ENCODE measurements around the gene GFRA4. TPM values are rescaled to one million over a fixed set of nuclear protein-coding genes. Genes with fewer than 3 reads are reported as not detected.

Gene GFRA4
- total and polyA plus RNA-seq, 12 donors, result not detected

GRCh38 chr20:3672547-3673171, 9.5 kb upstream of the GFRA4 start:
- no peak for DNase-seq
- Histone ChIP-seq H3K36me3 (replicated peaks in 1 of 2) (no peaks in the 10 kb centered on the region), H3K4me1 (replicated peaks in 1 of 2) (no peaks in the 10 kb centered on the region), H3K27me3 (peaks cover 32% of the 10 kb centered on the region), H3K9me3 (replicated peaks in 1 of 3) (no peaks in the 10 kb centered on the region), H3K27ac (no peak overlapping the region), H3K4me3 (no peak overlapping the region)
- intact Hi-C loops (cut with DNase I), result loop anchor here in 1 of 2 donors (10.0 kb wide), 1 partner anchor 182 kb away; no protein-coding TSS in a partner anchor
- TF ChIP-seq POLR2A (IDR thresholded peaks at IDR 0.05) (no peak), CTCF (IDR thresholded peaks at IDR 0.05) (no peak)
- WGBS, 4 donors, result 11 to 40% (median 16%) methylated on average over 21 to 58 of the region's 58 CpGs

- DNase-seq, result no peak
- TF ChIP-seq CTCF (IDR thresholded peaks at IDR 0.05) (no peak), POLR2A (IDR thresholded peaks at IDR 0.05) (no peak)
- Histone ChIP-seq H3K27me3 (peaks cover 32% of the 10 kb centered on the region), H3K36me3 (replicated peaks in 1 of 2) (no peaks in the 10 kb centered on the region), H3K9me3 (replicated peaks in 1 of 3) (no peaks in the 10 kb centered on the region), H3K4me1 (replicated peaks in 1 of 2) (no peaks in the 10 kb centered on the region), H3K27ac (no peak overlapping the region), H3K4me3 (no peak overlapping the region)
- intact Hi-C loops (cut with DNase I), result loop anchor here in 1 of 2 donors (10.0 kb wide), 1 partner anchor 183 kb away; no protein-coding TSS in a partner anchor
- 49 to 66% (median 53%) methylated on average over 5 to 23 of the region's 23 CpGs for WGBS, 4 donors
Measured at GRCh38 chr20:3671986-3672546, 8.9 kb upstream of the GFRA4 start.

- no peak for DNase-seq
- Histone ChIP-seq H3K27ac (no peak overlapping the region), H3K4me1 (replicated peaks in 1 of 2) (no peaks in the 10 kb centered on the region), H3K36me3 (replicated peaks in 1 of 2) (no peaks in the 10 kb centered on the region), H3K4me3 (no peak overlapping the region), H3K9me3 (replicated peaks in 1 of 3) (no peaks in the 10 kb centered on the region), H3K27me3 (peaks cover 32% of the 10 kb centered on the region)
- no peak for TF ChIP-seq POLR2A (IDR thresholded peaks at IDR 0.05)
- no peak for TF ChIP-seq CTCF (IDR thresholded peaks at IDR 0.05)
- 67 to 89% (median 76%) methylated on average over 3 to 10 of the region's 10 CpGs; no CpG with 5 or more reads in 1 of the 4 donors for WGBS, 4 donors
- intact Hi-C loops (cut with DNase I), result loop anchor here in 1 of 2 donors (10.0 kb wide), 1 partner anchor 184 kb away; no protein-coding TSS in a partner anchor
Measured at GRCh38 chr20:3670945-3671344, 7.7 kb upstream of the GFRA4 start.

GRCh38 chr20:3670511-3670910, 7.3 kb upstream of the GFRA4 start:
- DNase-seq, result no peak
- Histone ChIP-seq H3K27me3 (peaks cover 32% of the 10 kb centered on the region), H3K9me3 (replicated peaks in 1 of 3) (no peaks in the 10 kb centered on the region), H3K4me1 (replicated peaks in 1 of 2) (no peaks in the 10 kb centered on the region), H3K4me3 (no peak overlapping the region), H3K27ac (no peak overlapping the region), H3K36me3 (replicated peaks in 1 of 2) (no peaks in the 10 kb centered on the region)
- intact Hi-C loops (cut with DNase I), result loop anchor here in 1 of 2 donors (10.0 kb wide), 1 partner anchor 184 kb away; no protein-coding TSS in a partner anchor
- WGBS, 4 donors, result 29 to 84% (median 70%) methylated on average over 4 to 6 of the region's 6 CpGs
- TF ChIP-seq CTCF (IDR thresholded peaks at IDR 0.05) (no peak), POLR2A (IDR thresholded peaks at IDR 0.05) (no peak)

Data from adrenal gland (tissue), 12 donors.